Regular cardiac myocyte (primary cell): ENCODE measurements around the gene PDXK. TPM values are rescaled to one million over a fixed set of nuclear protein-coding genes. Genes with fewer than 3 reads are reported as not detected.

Source experiments
- total RNA-seq: library from RNA; depleted of rRNA; stranded (reverse); fragments of >200 nt; gene quantifications from 2 replicates; pipeline ENCODE4 v1.2.3, GENCODE V29; 2014

The PDXK gene
- total RNA-seq, result 63.4 and 200 TPM in 2 replicates

GRCh38 chr21:43718872-43719747 lies at the start of gene PDXK:
PDXK (plus strand) TSS chr21:43719129; CDS start chr21:43719295, 166 bp downstream.

GRCh38 chr21:43775795-43776430 lies 57.0 kb downstream of the PDXK start, which contains the start of gene CSTB:
CSTB (minus strand) TSS chr21:43776308; CDS start chr21:43776269, 39 bp downstream.

GRCh38 chr21:43789276-43790009 lies 70.5 kb downstream of the PDXK start, which contains the start of gene RRP1:
RRP1 (plus strand) TSS chr21:43789577; CDS start chr21:43789630, 53 bp downstream.

Other genes with a start within 250 kb of the PDXK start
- gene HSF2BP, start 59.6 kb upstream of the PDXK start, total RNA-seq, result 0.96 and 2.5 TPM in 2 replicates
- gene RRP1B, start 59.6 kb upstream of the PDXK start, total RNA-seq, result 18.0 and 32.4 TPM in 2 replicates
- gene CSTB, start 57.2 kb downstream of the PDXK start, total RNA-seq, result 5.4 and 5.9 TPM in 2 replicates
- gene RRP1, start 70.4 kb downstream of the PDXK start, total RNA-seq, result 13.8 and 24.0 TPM in 2 replicates
- gene AGPAT3, start 146.1 kb downstream of the PDXK start, total RNA-seq, result 33.5 and 35.9 TPM in 2 replicates